Non-pigmented ciliary epithelial cell (primary cell): ENCODE data around the gene SMYD4.
"Not testable (repeated sequence)": the region's sequence is repeated elsewhere in the genome, so short reads cannot be mapped to it uniquely, and the experiment has no call there.

ENCODE experiments used
- DNase-seq: peaks from one replicate; pipeline ENCODE4 v3.0.0-alpha.2; 2010; ENCODE audit warnings: low read depth

The SMYD4 gene

GRCh38 chr17:1753767-1754429 is 75.8 kb downstream of the SMYD4 start:
- no peak for DNase-seq

GRCh38 chr17:1752425-1753262 is 77.1 kb downstream of the SMYD4 start:
- DNase-seq: no peak

GRCh38 chr17:1750628-1751027 is 79.1 kb downstream of the SMYD4 start:
- no peak for DNase-seq

GRCh38 chr17:1746975-1747543 is 82.6 kb downstream of the SMYD4 start:
- DNase-seq: no peak

- DNase-seq: no peak
Observed at GRCh38 chr17:1745513-1746020, 84.1 kb downstream of the SMYD4 start.

GRCh38 chr17:1744551-1745512 is 84.9 kb downstream of the SMYD4 start:
- DNase-seq: no peak

- no peak for DNase-seq
Observed at GRCh38 chr17:1743088-1743439, 86.6 kb downstream of the SMYD4 start.

- DNase-seq: no peak
Observed at GRCh38 chr17:1742371-1743087, 87.2 kb downstream of the SMYD4 start, which contains the start of gene SERPINF2. Gene SERPINF2 (plus strand): TSS chr17:1742871. CDS start chr17:1744996, 2,125 bp downstream.

GRCh38 chr17:1741899-1742298 is 87.8 kb downstream of the SMYD4 start:
- DNase-seq: not testable (repeated sequence)

- no peak for DNase-seq
Observed at GRCh38 chr17:1737531-1738291, 92.0 kb downstream of the SMYD4 start.

GRCh38 chr17:1736348-1737281 is 93.1 kb downstream of the SMYD4 start:
- no peak for DNase-seq

GRCh38 chr17:1735834-1736347 is 93.8 kb downstream of the SMYD4 start:
- no peak for DNase-seq

- no peak for DNase-seq
Observed at GRCh38 chr17:1735418-1735817, 94.3 kb downstream of the SMYD4 start.

- no peak for DNase-seq
Observed at GRCh38 chr17:1733759-1734158, 95.9 kb downstream of the SMYD4 start.

- no peak for DNase-seq
Observed at GRCh38 chr17:1732833-1733321, 96.8 kb downstream of the SMYD4 start.

- DNase-seq: no peak
Observed at GRCh38 chr17:1732241-1732832, 97.4 kb downstream of the SMYD4 start.

GRCh38 chr17:1731194-1731506 is 98.6 kb downstream of the SMYD4 start:
- no peak for DNase-seq
